Adrenal gland (tissue), 12 donors: ENCODE results near the gene ZDHHC11B. TPM values are rescaled to one million over a fixed set of nuclear protein-coding genes. Genes with fewer than 3 reads are reported as not detected.
A peak's percentile ranks its signal among the peaks of the same experiment; 100 is the strongest.
"Not testable (repeated sequence)": the region's sequence is repeated elsewhere in the genome, so short reads cannot be mapped to it uniquely, and the experiment has no call there.

Experiments
- DNase-seq, 7 donors: peaks; one replicate each; pipeline ENCODE4 v3.0.0-alpha.2; 2019 to 2020
- H3K27ac ChIP-seq, 5 donors: fragments of 200-600 bp; sonication (generic) in 4 of 5; 1 replicate in 3 of 5; 2 replicates in 2 of 5; pipeline versions ENCODE4 v1.5.1 to v1.8.0; 2016 to 2020; ENCODE audit warnings: mild to moderate bottlenecking in 1 of 5
- H3K27me3 ChIP-seq: fragments of 200-600 bp; 2 replicates; pipeline ENCODE4 v1.8.0; 2021
- H3K36me3 ChIP-seq, 2 donors: fragments of 200-600 bp; replicated peaks in 1 of 2; 1 replicate in 1 of 2; 2 replicates in 1 of 2; pipeline versions ENCODE4 v1.5.1 to v1.8.0; 2018 to 2022
- H3K4me1 ChIP-seq, 2 donors: fragments of 200-600 bp; replicated peaks in 1 of 2; 1 replicate in 1 of 2; 2 replicates in 1 of 2; pipeline versions ENCODE4 v1.5.1 to v1.8.0; 2018 to 2021
- H3K4me3 ChIP-seq, 4 donors: fragments of 200-600 bp; sonication (generic) in 3 of 4; one replicate each; pipeline ENCODE4 v1.5.1; 2016 to 2018
- H3K9me3 ChIP-seq, 3 donors: fragments of 200-600 bp; sonication (generic) in 1 of 3; replicated peaks in 1 of 3; 1 replicate in 2 of 3; 2 replicates in 1 of 3; pipeline versions ENCODE4 v1.5.1 to v1.8.0; 2016 to 2021
- POLR2A ChIP-seq, 2 donors: fragments of 450-650 bp; IDR thresholded peaks; one replicate each; pipeline ENCODE4 v1.6.1; 2017; ENCODE audit warnings: antibody characterized with exemption in 2 of 2, mild to moderate bottlenecking in 2 of 2, moderate library complexity in 1 of 2
- WGBS, 4 donors: extraction: QIAGEN DNeasy Blood & Tissue Kit in 2 of 4; methylation state at CpG; one replicate each; pipeline versions ENCODE4 v1.1.5 to v1.1.7; 2013 to 2017; 5-methylcytosine and 5-hydroxymethylcytosine counted together
- intact Hi-C, 2 donors: fragments of 100-400 bp; cut with DNase I; formaldehyde crosslinking; loops; one replicate each; pipeline versions ENCODE4 v1.14.1 to v1.15.0; 2022 to 2023
- polyA plus RNA-seq, 3 donors: library from polyadenylated mRNA; stranded (reverse); fragments of 200-250 nt in 2 of 3; fragments of 350-450 nt in 1 of 3; fragmentation: Illumina TruSeq in 1 of 3; extraction: RNeasy Lipid Tissue Mini Kit (QIAGEN cat#74804) in 1 of 3; gene quantifications; one replicate each; pipeline ENCODE4 v1.2.3, GENCODE V29; 2013 to 2014
- total RNA-seq, 9 donors: library from RNA; depleted of rRNA in 4 of 9; stranded (reverse); fragments of >200 nt in 4 of 9; fragments of 120-200 nt in 1 of 9; fragmentation: NEBNext Ultra II Directional in 1 of 9; extraction: Animal tissue kit (Norgen Biotek cat#: 25700) in 1 of 9; gene quantifications; one replicate each; pipeline versions ENCODE4 v1.1.0 to v1.2.4, GENCODE V29; 2013 to 2023
- TF ChIP-seq, protein P1 (sequence below), 6 experiments: fragments of 450-650 bp in 4 of 6; fragments of 200-600 bp in 2 of 6; sonication (generic) in 1 of 6; IDR thresholded peaks; 1 replicate in 5 of 6; 2 replicates in 1 of 6; pipeline versions ENCODE4 v1.5.1 to v1.8.0; 2016 to 2021; ENCODE audit warnings: antibody characterized with exemption in 6 of 6, mild to moderate bottlenecking in 2 of 6, moderate library complexity in 1 of 6
- donor health status: healthy with polysubstance abuse.
- donor health status: Bipolar disorder and iron deficiency.
- donor health status: DM: yes; HTN: yes; CAD: no.
- donor health status: DM: no; HTN: no; CAD: no.
- donor health status: DM: no; HTN: no; CAD: no.
- donor health status: DM: yes; HTN: yes; CAD: no.

Gene ZDHHC11B
- total and polyA plus RNA-seq, 12 donors, result 0.64 to 7.8 (median 1.5) TPM; not detected in 2

DNA sequence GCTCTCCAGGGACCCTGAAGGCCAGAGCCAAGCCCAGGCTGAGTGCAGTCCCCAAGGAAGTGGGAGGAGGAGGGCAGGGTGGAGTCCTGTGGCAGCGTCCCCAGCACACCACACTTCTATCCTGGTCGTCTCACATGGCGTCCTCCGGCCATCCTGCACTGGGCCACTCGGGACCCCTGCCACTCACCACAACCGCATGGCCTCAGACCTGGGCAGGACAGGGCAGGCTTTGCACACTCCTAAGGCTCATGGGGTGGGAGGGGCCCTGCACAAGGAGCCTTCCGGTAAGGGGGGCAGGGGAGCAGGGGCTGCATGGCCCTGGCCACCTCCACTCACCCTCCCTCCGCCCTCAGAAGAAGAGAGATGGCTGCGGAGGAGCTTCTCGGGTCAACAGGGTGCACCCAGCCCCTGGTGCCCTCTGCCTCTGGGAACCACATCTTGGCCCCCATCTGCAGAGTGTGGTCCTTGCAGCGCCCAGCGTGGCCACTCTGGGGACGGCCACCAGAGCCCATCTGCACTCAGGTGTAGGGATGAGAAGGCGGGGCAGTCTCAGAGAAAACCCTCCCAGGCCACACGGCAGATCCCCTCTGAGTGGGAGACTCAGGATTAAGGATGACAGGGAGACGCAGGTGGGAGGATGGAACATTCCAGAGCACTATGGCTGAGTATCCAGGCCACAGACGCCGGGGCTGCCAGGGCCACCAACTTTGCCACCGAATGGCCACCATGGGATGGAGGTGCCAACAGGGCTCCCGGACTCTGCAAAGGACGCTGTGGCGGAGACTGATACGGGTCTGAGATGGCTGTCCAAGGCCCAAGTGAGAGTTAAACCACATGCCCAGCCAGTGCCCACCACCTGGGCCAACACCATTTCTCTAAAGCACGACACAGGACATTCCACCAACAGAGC, 99.0 kb downstream of the ZDHHC11B start:
- Histone ChIP-seq H3K27me3 (no peaks in the 10 kb centered on the region), H3K36me3 (no peaks in the 10 kb centered on the region), H3K4me1 (no peaks in the 10 kb centered on the region), H3K27ac (no peak overlapping the region), H3K4me3 (no peak overlapping the region), H3K9me3 (no peaks in the 10 kb centered on the region)
- intact Hi-C loops, result loop anchor here in 1 of 2 donors (10.0 kb wide), 1 partner anchor 89 kb away; no protein-coding TSS in a partner anchor
- 71 to 89% (median 84%) methylated on average over 7 to 24 of the region's 24 CpGs for WGBS, 4 donors
- DNase-seq, result peak in 3 of 7 donors; percentile 10 to 46 (median 16)
- TF ChIP-seq, protein P1, sequence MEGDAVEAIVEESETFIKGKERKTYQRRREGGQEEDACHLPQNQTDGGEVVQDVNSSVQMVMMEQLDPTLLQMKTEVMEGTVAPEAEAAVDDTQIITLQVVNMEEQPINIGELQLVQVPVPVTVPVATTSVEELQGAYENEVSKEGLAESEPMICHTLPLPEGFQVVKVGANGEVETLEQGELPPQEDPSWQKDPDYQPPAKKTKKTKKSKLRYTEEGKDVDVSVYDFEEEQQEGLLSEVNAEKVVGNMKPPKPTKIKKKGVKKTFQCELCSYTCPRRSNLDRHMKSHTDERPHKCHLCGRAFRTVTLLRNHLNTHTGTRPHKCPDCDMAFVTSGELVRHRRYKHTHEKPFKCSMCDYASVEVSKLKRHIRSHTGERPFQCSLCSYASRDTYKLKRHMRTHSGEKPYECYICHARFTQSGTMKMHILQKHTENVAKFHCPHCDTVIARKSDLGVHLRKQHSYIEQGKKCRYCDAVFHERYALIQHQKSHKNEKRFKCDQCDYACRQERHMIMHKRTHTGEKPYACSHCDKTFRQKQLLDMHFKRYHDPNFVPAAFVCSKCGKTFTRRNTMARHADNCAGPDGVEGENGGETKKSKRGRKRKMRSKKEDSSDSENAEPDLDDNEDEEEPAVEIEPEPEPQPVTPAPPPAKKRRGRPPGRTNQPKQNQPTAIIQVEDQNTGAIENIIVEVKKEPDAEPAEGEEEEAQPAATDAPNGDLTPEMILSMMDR (IDR thresholded peaks at IDR 0.05), result no peak
- no peak for TF ChIP-seq POLR2A (IDR thresholded peaks at IDR 0.05)

DNA sequence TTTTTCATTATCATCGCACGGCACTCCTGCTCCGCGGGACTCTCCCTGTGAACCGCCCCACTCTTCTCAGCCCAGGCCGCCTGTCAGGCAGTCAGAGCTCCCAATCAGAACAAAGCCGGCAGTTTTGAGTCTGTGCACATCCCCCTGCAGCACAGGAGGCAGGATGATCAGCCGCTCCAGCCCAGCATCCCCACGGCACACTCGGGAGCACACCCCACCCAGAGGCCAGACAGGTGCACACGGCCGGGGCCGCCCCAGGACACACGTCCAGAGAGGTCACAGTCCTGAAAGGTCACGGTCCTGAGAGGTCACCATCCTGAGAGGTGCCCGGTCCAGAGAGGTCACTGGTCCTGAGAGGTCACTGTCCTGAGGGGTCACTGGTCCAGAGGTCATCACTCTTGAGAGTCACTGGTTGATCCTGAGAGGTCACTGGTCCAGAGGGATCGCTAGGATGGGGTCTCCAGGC, 99.7 kb downstream of the ZDHHC11B start:
- Histone ChIP-seq H3K9me3 (no peaks in the 10 kb centered on the region), H3K4me1 (no peaks in the 10 kb centered on the region), H3K36me3 (no peaks in the 10 kb centered on the region), H3K27ac (no peak overlapping the region), H3K4me3 (no peak overlapping the region), H3K27me3 (no peaks in the 10 kb centered on the region)
- 75 to 93% (median 82%) methylated on average over 5 to 17 of the region's 17 CpGs for WGBS, 4 donors
- peak in 1 of 7 donors; percentile 47 for DNase-seq
- intact Hi-C loops, result loop anchor here in 1 of 2 donors (10.0 kb wide), 1 partner anchor 90 kb away; no protein-coding TSS in a partner anchor
- TF ChIP-seq, protein P1 (IDR thresholded peaks at IDR 0.05), result no peak
- TF ChIP-seq POLR2A (IDR thresholded peaks at IDR 0.05), result no peak

DNA sequence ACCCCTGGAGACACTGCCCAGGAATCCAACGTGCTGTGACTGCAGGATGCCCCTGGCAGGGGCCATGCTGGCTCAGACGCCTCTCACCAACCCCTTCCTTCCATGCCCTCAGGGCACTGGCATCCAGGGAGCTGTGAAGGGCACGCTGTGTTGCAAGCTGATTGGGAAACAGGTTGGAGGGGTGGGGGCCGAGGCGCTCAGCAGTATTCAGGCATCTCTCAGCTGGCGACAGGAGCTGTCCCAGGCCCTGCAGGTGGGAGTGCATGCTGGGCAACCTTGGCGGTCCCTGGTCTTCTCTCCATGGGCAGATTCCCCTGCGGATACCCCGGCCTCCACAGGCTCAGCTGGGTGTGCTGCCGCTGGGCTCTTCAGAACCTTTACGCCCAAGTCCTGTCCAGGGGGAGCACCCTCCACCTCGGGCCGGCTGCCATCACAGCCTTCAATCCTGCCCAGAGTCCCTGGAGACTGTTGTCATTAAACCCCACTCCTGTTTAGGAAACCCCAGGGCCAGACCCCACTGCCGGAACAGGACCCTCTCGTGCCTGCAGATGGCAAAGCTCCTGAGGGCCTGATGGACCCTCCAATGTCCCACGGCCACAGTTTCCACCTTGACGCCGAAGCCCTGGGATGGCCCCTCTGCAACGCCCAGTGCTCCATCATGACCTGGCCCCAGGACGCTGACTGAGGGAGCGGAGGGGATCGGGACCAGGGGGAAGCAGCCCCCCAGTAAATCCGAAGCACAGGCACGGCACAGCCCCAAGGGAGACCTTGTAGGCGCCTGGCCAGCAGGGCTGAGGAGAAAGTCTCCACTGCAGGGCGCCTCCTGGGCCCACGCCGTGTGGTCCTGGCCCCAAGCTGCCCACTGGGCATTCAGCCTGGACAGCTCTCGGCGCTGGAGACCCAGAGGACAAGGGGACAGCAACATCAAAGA, 100.7 kb downstream of the ZDHHC11B start:
- WGBS, 4 donors, result 75 to 87% (median 83%) methylated on average over 7 to 30 of the region's 30 CpGs
- Histone ChIP-seq H3K27ac (no peak overlapping the region), H3K4me1 (no peaks in the 10 kb centered on the region), H3K4me3 (no peak overlapping the region), H3K9me3 (no peaks in the 10 kb centered on the region), H3K36me3 (no peaks in the 10 kb centered on the region), H3K27me3 (no peaks in the 10 kb centered on the region)
- intact Hi-C loops, result loop anchor here in 1 of 2 donors (10.0 kb wide), 1 partner anchor 91 kb away; no protein-coding TSS in a partner anchor
- DNase-seq, result peak in 3 of 7 donors; percentile 14 to 42 (median 21)
- TF ChIP-seq, protein P1 (IDR thresholded peaks at IDR 0.05), result no peak
- no peak for TF ChIP-seq POLR2A (IDR thresholded peaks at IDR 0.05)

DNA sequence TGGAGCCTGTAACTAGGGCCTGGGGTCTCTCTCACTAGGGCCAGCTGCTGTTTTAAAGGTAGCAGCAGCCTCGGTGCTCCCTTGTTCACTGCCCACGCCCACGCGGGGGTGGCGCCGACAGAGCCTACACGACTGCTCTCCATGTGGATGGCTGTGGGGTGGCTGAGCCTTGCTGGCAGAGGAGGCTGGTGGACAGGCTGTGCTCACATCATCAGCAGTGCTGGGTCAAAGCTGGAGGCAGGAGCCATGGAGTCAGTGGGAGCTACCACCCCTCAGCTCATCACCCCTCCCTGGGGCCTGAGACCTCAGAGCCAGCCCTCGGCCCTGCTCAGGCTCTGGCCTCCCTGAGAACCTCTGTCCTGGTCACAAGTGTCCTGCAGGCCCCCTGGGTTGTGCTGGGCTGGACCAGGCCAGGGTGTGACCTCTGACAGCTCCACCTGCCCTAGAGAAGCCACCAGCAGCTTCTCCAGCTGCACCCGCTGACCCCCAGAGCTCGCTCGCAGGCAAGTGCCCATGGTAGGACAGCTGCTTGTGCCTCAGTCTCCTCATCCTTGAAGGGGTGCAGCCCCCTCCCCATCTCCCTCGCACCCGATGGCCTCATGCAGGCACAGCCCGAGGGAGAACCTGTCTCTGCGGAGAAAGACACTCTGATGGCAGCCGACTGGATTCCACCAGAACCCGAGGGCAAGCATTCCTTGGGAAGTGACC, 101.7 kb downstream of the ZDHHC11B start:
- not testable (repeated sequence) for H3K27me3 ChIP-seq, H3K4me3 ChIP-seq, H3K9me3 ChIP-seq, H3K4me1 ChIP-seq, H3K36me3 ChIP-seq, H3K27ac ChIP-seq
- DNase-seq, result peak in 4 of 7 donors; percentile 4 to 48 (median 12)
- WGBS, 4 donors, result 85 to 93% (median 88%) methylated on average over 5 to 17 of the region's 17 CpGs
- intact Hi-C loops, result loop anchor here in 1 of 2 donors (10.0 kb wide), 1 partner anchor 92 kb away; no protein-coding TSS in a partner anchor

DNA sequence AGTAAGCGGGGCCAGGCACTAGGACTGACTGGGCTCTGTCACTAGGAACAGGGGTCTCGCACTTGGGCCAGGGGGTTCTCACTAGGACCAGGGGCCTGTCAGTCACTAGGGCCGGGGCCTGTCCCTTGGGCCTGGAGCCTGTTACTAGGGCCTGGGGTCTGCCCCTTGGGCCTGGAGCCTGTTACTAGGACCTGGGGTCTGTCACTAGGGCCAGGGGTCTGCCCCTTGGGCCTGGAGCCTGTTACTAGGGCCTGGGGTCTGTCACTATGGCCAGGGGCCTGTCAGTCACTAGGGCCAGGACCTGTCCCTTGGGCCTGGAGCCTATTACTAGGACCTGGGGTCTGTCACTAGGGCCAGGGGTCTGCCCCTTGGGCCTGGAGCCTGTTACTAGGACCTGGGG, 102.3 kb downstream of the ZDHHC11B start:
- DNase-seq, result peak in 1 of 7 donors; percentile 35
- not testable (repeated sequence) for H3K9me3 ChIP-seq, H3K27me3 ChIP-seq, H3K27ac ChIP-seq, H3K4me3 ChIP-seq, H3K36me3 ChIP-seq, H3K4me1 ChIP-seq
- WGBS, 4 donors, result 86 to 98% methylated on average over 1 to 3 of the region's 3 CpGs; no CpG with 5 or more reads in 2 of the 4 donors
- intact Hi-C loops, result loop anchor here in 1 of 2 donors (10.0 kb wide), 1 partner anchor 93 kb away; no protein-coding TSS in a partner anchor

DNA sequence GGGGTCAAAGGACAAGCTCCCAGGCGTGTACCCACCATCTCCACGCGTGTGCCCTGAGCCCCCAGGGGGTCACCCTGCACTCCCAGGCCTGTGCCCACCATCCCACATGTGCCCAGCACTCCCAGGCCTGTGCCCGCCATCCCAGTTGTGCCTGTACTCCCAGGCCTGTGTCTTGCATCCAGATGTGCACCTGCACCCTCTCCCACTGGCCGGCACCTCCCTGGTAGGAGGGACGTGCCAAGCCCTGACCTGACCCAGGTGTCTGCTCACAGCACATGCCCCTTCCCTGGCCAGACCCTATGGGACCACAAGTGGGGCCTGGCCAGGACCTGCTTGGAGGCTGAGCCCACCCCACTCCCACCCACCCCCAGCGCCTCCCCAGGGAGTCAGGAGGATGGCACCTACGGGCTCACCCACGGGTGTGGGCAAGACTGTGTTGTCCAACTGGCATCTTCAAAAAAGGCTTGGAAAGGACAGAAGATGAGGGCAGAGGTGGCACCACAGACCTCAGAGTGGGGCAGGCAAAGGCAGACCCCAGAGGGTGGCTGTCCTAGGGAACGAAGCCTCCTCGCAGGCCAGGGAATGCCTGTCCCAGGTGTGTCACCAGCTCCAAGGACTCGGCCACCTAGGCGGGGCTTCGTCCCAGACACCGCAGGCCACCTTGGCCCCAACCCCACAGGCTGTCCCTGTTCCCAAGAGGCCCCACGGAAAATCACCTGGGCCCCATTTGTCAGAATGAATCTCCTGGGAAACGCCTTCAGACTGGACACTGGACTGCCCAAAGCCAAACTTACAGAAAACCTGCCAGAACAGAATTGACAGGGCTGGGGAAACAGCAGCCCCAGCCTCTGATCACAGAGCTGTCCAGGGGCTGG, 103.0 kb downstream of the ZDHHC11B start:
- WGBS, 4 donors, result 83 to 96% (median 91%) methylated on average over 8 to 17 of the region's 17 CpGs

More for the DNA sequence above, 103.0 kb downstream of the ZDHHC11B start:
- peak in 3 of 7 donors; percentile 3 to 31 (median 8) for DNase-seq
- not testable (repeated sequence) for H3K4me3 ChIP-seq, H3K9me3 ChIP-seq, H3K27ac ChIP-seq, H3K4me1 ChIP-seq, H3K36me3 ChIP-seq, H3K27me3 ChIP-seq
- intact Hi-C loops, result loop anchor here in 1 of 2 donors (10.0 kb wide), 1 partner anchor 93 kb away; no protein-coding TSS in a partner anchor
